ENCODE data around the gene SORCS3. TPM values are rescaled to one million over a fixed set of nuclear protein-coding genes. Genes with fewer than 3 reads are reported as not detected.

Gene SORCS3
- total RNA-seq, 1 donor from 2014 or later, result not detected

- no peak for DNase-seq (ENCODE audit: low spot score)
- Mint-ChIP-seq H3K27ac (ENCODE audit: unreplicated experiment) (no peak overlapping the region), H3K4me3 (ENCODE audit: unreplicated experiment) (no peak overlapping the region), H3K36me3 (ENCODE audit: low read depth) (no peaks in the 10 kb centered on the region), H3K9me3 (ENCODE audit: low read depth) (no peaks in the 10 kb centered on the region), H3K27me3 (ENCODE audit: low read depth) (no peaks in the 10 kb centered on the region), H3K4me1 (ENCODE audit: low read depth) (no peaks in the 10 kb centered on the region)
- TF ChIP-seq, protein P1, sequence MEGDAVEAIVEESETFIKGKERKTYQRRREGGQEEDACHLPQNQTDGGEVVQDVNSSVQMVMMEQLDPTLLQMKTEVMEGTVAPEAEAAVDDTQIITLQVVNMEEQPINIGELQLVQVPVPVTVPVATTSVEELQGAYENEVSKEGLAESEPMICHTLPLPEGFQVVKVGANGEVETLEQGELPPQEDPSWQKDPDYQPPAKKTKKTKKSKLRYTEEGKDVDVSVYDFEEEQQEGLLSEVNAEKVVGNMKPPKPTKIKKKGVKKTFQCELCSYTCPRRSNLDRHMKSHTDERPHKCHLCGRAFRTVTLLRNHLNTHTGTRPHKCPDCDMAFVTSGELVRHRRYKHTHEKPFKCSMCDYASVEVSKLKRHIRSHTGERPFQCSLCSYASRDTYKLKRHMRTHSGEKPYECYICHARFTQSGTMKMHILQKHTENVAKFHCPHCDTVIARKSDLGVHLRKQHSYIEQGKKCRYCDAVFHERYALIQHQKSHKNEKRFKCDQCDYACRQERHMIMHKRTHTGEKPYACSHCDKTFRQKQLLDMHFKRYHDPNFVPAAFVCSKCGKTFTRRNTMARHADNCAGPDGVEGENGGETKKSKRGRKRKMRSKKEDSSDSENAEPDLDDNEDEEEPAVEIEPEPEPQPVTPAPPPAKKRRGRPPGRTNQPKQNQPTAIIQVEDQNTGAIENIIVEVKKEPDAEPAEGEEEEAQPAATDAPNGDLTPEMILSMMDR (IDR thresholded peaks at IDR 0.05), result no peak
Measured at GRCh38 chr10:104681485-104681884, 40.4 kb downstream of the SORCS3 start.

- DNase-seq (ENCODE audit: low spot score), result no peak
- H3K4me3 Mint-ChIP-seq (ENCODE audit: unreplicated experiment), result no peak overlapping the region
- TF ChIP-seq, protein P1 (IDR thresholded peaks at IDR 0.05), result no peak
- H3K27me3 Mint-ChIP-seq (ENCODE audit: low read depth), result no peaks in the 10 kb centered on the region
- no peaks in the 10 kb centered on the region for H3K4me1 Mint-ChIP-seq (ENCODE audit: low read depth)
- H3K36me3 Mint-ChIP-seq (ENCODE audit: low read depth), result no peaks in the 10 kb centered on the region
- H3K9me3 Mint-ChIP-seq (ENCODE audit: low read depth), result no peaks in the 10 kb centered on the region
- H3K27ac Mint-ChIP-seq (ENCODE audit: unreplicated experiment), result no peak overlapping the region
Measured at GRCh38 chr10:104683567-104683966, 42.5 kb downstream of the SORCS3 start.

GRCh38 chr10:104686829-104687228 lies 45.7 kb downstream of the SORCS3 start:
- H3K27ac Mint-ChIP-seq (ENCODE audit: unreplicated experiment), result no peak overlapping the region
- TF ChIP-seq, protein P1 (IDR thresholded peaks at IDR 0.05), result no peak
- no peaks in the 10 kb centered on the region for H3K9me3 Mint-ChIP-seq (ENCODE audit: low read depth)
- no peaks in the 10 kb centered on the region for H3K36me3 Mint-ChIP-seq (ENCODE audit: low read depth)
- H3K4me1 Mint-ChIP-seq (ENCODE audit: low read depth), result no peaks in the 10 kb centered on the region
- no peaks in the 10 kb centered on the region for H3K27me3 Mint-ChIP-seq (ENCODE audit: low read depth)
- no peak overlapping the region for H3K4me3 Mint-ChIP-seq (ENCODE audit: unreplicated experiment)
- DNase-seq (ENCODE audit: low spot score), result no peak

DNA sequence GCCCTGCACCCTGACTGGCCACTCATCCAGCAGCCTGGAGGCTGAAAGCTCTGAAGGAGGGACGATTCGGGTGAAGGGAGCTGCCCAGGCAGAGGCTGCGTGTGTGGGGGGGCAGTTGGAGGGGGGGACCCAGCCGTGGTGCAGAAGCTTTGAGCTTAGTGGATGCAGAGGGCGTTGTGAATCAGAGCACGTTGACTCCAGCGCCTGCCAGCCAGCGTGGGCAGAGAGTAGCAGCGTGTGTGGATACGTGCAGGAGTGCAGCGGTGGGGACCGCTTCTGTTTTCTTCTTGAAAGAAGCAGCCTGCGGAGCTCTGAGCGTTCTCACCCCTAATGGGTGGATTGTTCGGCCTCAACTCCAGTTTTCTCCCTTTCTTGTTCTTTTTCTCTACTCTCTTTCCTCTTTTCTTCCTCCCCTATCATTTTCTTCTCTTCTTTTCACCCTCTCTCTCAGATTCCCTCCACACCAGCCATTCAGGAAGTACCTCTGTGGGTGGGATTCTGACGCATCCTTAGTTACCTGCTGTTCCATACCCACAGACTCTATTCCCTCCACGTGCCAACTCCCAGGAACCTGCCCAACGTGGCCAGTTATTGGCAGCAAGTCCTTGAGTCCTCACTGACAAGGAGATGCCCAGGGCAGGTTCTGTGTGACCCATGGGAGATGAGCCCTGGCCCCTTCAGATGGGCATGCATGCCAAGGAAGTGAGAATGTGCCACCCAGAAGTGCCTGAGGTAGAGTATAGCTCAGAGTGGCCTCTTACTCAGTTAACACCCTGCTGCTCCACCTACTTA lies 47.4 kb downstream of the SORCS3 start:
- Mint-ChIP-seq H3K36me3 (ENCODE audit: low read depth) (no peaks in the 10 kb centered on the region), H3K9me3 (ENCODE audit: low read depth) (no peaks in the 10 kb centered on the region), H3K4me3 (ENCODE audit: unreplicated experiment) (no peak overlapping the region), H3K27me3 (ENCODE audit: low read depth) (no peaks in the 10 kb centered on the region), H3K27ac (ENCODE audit: unreplicated experiment) (no peak overlapping the region), H3K4me1 (ENCODE audit: low read depth) (no peaks in the 10 kb centered on the region)
- DNase-seq (ENCODE audit: low spot score), result no peak
- TF ChIP-seq, protein P1 (IDR thresholded peaks at IDR 0.05), result no peak

DNA sequence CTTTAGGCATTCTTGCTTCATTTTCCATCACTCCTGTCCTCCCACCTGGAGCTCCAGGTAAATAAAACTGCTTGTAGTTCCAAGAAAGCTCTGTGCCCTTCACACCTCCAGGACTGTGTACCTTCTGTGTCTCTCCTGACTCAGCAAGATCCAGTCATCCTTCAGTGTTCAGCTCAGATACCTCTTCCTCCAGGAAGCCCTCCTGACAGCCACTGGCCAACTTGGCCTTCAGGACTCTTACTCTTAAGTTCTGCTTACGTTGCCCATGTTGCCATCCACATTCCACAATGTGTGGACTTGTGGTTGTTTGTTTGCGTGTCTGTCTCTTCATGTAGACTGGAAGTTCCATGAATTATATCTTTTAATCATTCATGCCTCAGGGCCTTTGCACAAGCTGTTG lies 48.0 kb downstream of the SORCS3 start:
- H3K4me1 Mint-ChIP-seq (ENCODE audit: low read depth), result no peaks in the 10 kb centered on the region
- no peak overlapping the region for H3K4me3 Mint-ChIP-seq (ENCODE audit: unreplicated experiment)
- H3K27me3 Mint-ChIP-seq (ENCODE audit: low read depth), result no peaks in the 10 kb centered on the region
- H3K27ac Mint-ChIP-seq (ENCODE audit: unreplicated experiment), result no peak overlapping the region
- DNase-seq (ENCODE audit: low spot score), result no peak
- TF ChIP-seq, protein P1 (IDR thresholded peaks at IDR 0.05), result no peak
- no peaks in the 10 kb centered on the region for H3K36me3 Mint-ChIP-seq (ENCODE audit: low read depth)
- H3K9me3 Mint-ChIP-seq (ENCODE audit: low read depth), result no peaks in the 10 kb centered on the region
